ENCODE data around the gene CHERP.
A peak's percentile ranks its signal among the peaks of the same experiment; 100 is the strongest.

The CHERP gene, protein sequence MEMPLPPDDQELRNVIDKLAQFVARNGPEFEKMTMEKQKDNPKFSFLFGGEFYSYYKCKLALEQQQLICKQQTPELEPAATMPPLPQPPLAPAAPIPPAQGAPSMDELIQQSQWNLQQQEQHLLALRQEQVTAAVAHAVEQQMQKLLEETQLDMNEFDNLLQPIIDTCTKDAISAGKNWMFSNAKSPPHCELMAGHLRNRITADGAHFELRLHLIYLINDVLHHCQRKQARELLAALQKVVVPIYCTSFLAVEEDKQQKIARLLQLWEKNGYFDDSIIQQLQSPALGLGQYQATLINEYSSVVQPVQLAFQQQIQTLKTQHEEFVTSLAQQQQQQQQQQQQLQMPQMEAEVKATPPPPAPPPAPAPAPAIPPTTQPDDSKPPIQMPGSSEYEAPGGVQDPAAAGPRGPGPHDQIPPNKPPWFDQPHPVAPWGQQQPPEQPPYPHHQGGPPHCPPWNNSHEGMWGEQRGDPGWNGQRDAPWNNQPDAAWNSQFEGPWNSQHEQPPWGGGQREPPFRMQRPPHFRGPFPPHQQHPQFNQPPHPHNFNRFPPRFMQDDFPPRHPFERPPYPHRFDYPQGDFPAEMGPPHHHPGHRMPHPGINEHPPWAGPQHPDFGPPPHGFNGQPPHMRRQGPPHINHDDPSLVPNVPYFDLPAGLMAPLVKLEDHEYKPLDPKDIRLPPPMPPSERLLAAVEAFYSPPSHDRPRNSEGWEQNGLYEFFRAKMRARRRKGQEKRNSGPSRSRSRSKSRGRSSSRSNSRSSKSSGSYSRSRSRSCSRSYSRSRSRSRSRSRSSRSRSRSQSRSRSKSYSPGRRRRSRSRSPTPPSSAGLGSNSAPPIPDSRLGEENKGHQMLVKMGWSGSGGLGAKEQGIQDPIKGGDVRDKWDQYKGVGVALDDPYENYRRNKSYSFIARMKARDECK

DNA sequence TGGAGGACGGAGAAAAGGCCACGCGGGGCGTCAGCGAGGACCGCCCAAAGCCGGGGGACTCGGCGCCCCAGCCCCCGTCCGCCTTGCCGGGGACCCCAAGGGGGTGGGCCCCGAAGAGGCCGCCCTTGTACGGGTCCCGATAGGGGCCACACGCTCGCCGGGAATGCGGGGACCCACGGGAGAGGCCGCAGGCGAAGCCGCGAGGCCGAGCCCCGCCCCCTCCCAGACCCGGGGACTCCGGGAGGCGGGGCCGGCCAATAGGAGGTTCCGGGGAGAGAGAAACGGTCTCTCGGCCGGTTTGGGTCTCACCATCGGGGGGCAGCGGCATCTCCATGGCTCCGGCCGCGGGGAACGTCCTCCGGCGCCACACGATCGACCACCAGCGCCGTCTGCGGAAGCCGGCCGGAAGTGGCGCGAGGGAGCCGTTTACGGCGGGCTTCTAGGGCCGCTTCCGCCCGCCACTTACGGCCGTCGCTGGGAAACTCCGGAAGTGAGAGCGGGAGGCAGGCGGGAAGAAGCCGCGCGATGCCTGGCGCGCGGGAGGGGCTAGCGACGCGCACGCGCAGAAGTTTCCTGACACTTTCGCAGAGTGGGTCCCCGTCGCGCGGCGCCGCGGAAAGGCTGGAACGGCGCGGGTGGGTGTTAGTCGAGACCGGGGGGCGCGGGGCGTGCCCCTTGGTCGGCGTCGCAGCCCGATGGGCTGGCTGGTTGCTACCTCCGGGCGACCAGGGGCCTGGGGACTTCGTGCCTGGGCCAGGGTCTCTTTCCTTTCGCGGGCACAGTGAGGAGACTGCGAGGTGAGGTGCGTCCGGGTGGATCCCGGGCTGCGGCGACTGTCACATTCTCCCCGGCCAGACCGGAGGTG lies at the start of gene CHERP:
Gene CHERP, minus strand, starts transcription at position 393 of the 865 bp plus-strand sequence. Its CDS starts 59 bp downstream, at position 334.
- Histone ChIP-seq H3K9me3 (ENCODE audit: control insufficient read depth in 1 of 2, low read length in 2 of 2) (no peaks in the 10 kb centered on the region), H3K36me3 (ENCODE audit: control insufficient read depth in 1 of 2, insufficient read depth in 2 of 2, low read length in 2 of 2) (peaks cover 6 to 15% of the 10 kb centered on the region in 2 donors), H3K4me3 (ENCODE audit: low read depth in 1 of 2, low read length in 2 of 2) (peak within 1 kb of the TSS; percentile 81 to 100), H3K27me3 (ENCODE audit: low read depth, low read length) (no peaks in the 10 kb centered on the region), H3K27ac (ENCODE audit: low read length) (peak within 1 kb of the TSS; percentile 64), H3K4me1 (ENCODE audit: control insufficient read depth in 1 of 2, insufficient read depth in 2 of 2, low read length in 2 of 2) (peaks cover 6 to 44% of the 10 kb centered on the region in 2 donors)

DNA sequence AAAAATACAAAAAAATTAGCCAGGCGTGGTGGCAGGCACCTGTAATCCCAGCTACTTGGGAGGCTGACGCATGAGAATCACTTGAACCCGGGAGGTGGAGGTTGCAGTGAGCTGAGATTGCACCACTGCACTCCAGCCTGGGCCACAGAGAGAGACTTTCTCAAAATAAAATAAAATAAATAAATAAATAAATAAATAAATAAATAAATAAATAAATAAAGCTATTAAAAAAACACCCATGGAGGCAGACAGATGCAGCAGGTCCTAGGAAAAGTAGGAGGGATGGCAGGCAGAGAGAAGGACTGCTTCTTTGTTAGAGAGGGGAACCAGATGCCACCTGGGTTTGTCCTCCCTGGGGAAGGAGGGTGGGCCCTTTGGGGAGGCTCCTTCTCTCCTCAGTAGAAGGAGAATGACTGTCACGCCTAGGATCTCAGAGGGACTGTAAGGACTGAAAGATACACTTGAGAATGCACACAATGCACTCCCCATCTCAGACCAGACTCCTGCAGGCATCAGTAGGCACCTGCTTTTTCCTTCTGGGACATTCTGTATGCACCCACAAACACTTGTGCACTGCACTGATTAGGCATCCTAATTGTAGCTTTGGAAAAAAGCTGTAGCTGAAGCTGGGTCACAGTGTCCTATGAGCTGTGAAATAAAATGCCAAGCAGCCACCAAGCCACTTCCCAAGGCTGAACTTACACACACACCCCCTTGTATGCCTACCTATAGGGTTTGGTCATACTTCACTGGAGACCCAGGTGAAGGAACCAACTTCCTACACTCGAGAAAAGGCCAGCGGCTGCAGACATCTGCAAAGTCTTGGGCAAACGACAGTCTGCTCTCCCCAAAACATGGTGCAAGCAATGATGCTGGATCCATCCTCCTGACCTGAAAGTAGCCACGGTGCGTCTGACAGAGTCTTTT lies 48.9 kb upstream of the CHERP start:
- no peaks in the 10 kb centered on the region for H3K9me3 ChIP-seq (ENCODE audit: control insufficient read depth in 1 of 2, low read length in 2 of 2)
- H3K27ac ChIP-seq (ENCODE audit: low read length) = no peak overlapping the region
- no peak overlapping the region for H3K4me3 ChIP-seq (ENCODE audit: low read depth in 1 of 2, low read length in 2 of 2)
- no peaks in the 10 kb centered on the region for H3K36me3 ChIP-seq (ENCODE audit: control insufficient read depth in 1 of 2, insufficient read depth in 2 of 2, low read length in 2 of 2)
- no peaks in the 10 kb centered on the region for H3K27me3 ChIP-seq (ENCODE audit: low read depth, low read length)
- peaks cover 20 to 49% of the 10 kb centered on the region in 2 donors for H3K4me1 ChIP-seq (ENCODE audit: control insufficient read depth in 1 of 2, insufficient read depth in 2 of 2, low read length in 2 of 2)

DNA sequence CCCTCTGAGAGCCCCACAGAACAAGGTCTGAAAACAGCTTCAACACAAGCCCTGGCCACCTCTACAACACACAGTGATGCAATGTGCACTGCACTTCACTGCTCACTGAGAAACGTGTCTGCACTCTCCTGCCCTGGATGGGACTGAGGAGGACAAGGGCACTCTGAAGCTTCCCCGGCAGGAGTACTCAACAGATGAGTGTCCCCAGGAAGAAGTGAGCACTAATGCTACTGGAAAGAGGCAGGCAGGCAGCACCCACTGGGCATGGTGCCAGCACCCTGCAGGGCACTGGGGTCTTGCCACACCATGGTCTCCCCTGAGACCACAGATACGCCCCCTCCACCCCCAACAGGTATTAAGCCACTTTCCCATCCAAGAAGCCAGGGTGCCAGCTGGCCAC lies 47.7 kb upstream of the CHERP start:
- Histone ChIP-seq H3K4me1 (ENCODE audit: control insufficient read depth in 1 of 2, insufficient read depth in 2 of 2, low read length in 2 of 2) (peaks cover 20 to 56% of the 10 kb centered on the region in 2 donors), H3K27me3 (ENCODE audit: low read depth, low read length) (no peaks in the 10 kb centered on the region), H3K36me3 (ENCODE audit: control insufficient read depth in 1 of 2, insufficient read depth in 2 of 2, low read length in 2 of 2) (no peaks in the 10 kb centered on the region), H3K27ac (ENCODE audit: low read length) (no peak overlapping the region), H3K4me3 (ENCODE audit: low read depth in 1 of 2, low read length in 2 of 2) (no peak overlapping the region), H3K9me3 (ENCODE audit: control insufficient read depth in 1 of 2, low read length in 2 of 2) (no peaks in the 10 kb centered on the region)

DNA sequence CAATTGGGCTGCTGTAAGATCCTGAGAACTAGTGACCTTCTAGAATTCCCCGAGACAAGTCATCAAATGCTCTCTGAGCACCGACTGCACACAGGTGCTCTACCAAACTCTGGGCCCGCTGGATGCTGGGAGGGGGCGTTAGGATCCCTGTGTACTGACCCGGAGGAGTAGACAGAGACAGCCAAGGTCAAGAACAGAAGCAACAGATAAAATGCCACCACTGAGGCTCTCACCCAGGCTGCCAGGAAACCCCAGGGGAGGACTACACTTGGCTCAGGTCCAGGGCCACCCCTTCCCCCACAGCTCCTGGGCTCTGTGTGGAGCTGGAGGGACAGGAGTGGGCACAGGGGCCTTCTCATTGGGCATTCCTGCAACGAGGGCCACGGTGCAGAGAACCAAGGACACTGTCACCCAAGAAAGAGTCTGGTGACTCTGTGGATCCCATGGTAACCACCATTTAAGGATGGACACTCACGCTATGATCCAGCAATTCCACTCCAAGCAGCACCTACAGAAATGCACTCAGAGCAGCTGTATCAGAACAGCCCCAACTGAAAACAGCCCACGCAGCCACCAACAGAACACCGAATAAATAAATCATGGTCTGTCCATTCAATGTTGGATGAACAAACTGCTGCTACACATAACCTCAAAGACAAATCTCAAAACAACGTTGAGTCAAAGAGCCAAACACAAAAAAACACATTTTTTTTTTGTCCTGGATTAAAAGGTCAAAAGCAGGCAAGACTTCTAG lies 46.8 kb upstream of the CHERP start:
- Histone ChIP-seq H3K27ac (ENCODE audit: low read length) (no peak overlapping the region), H3K9me3 (ENCODE audit: control insufficient read depth in 1 of 2, low read length in 2 of 2) (no peaks in the 10 kb centered on the region), H3K36me3 (ENCODE audit: control insufficient read depth in 1 of 2, insufficient read depth in 2 of 2, low read length in 2 of 2) (no peaks in the 10 kb centered on the region), H3K4me1 (ENCODE audit: control insufficient read depth in 1 of 2, insufficient read depth in 2 of 2, low read length in 2 of 2) (peaks cover 26 to 51% of the 10 kb centered on the region in 2 donors), H3K4me3 (ENCODE audit: low read depth in 1 of 2, low read length in 2 of 2) (no peak overlapping the region), H3K27me3 (ENCODE audit: low read depth, low read length) (no peaks in the 10 kb centered on the region)

DNA sequence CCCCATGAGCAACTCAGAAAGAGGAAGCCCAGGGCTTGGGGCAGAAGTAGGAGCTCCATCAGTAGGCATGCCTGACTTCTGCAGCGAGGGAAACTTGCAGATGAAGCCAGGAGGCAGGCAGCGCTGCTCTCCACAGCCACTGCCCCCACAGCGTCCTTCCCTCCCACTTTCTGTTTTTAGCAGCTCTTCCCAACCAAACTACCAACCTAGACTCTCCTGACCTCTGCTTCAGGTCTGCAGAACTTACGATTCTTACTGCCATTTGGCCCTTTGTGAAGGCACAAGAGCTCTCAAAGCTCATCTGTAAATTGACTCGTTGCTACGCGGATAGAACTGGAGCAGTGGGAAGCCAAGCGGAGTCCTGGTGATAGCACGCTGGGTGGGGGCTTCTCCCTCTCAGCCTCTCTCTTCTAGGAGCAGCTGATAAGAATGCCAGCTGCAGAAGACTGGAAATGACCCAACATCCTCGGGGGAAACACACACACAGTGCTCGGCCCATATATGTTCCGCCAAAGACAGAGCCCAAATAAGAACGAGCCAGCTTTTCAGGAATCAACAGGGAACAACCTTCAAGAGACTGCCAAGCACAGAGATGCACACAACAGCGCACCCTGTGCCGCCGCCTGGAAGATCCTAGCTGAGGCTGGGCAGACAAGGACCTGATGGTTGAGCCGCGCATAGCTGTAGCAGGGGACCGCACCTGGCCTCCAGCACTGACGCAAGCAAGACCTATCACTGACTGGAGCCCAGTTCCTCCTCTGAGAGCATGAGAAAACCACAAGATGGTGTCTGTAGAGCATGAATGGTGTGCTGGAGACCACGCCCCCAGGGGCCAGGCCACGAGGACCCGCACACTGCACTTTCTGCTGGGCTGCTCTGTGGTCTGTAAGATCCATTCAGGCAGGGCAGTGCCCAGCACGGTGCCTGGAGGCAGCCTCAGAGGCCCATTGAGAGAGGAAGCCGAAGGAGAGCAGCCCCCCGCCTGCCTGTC lies 45.9 kb upstream of the CHERP start:
- Histone ChIP-seq H3K27ac (ENCODE audit: low read length) (peak overlapping the region; percentile 5), H3K9me3 (ENCODE audit: control insufficient read depth in 1 of 2, low read length in 2 of 2) (no peaks in the 10 kb centered on the region), H3K4me3 (ENCODE audit: low read depth in 1 of 2, low read length in 2 of 2) (peak overlapping the region; percentile 4 to 30), H3K36me3 (ENCODE audit: control insufficient read depth in 1 of 2, insufficient read depth in 2 of 2, low read length in 2 of 2) (no peaks in the 10 kb centered on the region), H3K4me1 (ENCODE audit: control insufficient read depth in 1 of 2, insufficient read depth in 2 of 2, low read length in 2 of 2) (peaks cover 33 to 58% of the 10 kb centered on the region in 2 donors), H3K27me3 (ENCODE audit: low read depth, low read length) (no peaks in the 10 kb centered on the region)

DNA sequence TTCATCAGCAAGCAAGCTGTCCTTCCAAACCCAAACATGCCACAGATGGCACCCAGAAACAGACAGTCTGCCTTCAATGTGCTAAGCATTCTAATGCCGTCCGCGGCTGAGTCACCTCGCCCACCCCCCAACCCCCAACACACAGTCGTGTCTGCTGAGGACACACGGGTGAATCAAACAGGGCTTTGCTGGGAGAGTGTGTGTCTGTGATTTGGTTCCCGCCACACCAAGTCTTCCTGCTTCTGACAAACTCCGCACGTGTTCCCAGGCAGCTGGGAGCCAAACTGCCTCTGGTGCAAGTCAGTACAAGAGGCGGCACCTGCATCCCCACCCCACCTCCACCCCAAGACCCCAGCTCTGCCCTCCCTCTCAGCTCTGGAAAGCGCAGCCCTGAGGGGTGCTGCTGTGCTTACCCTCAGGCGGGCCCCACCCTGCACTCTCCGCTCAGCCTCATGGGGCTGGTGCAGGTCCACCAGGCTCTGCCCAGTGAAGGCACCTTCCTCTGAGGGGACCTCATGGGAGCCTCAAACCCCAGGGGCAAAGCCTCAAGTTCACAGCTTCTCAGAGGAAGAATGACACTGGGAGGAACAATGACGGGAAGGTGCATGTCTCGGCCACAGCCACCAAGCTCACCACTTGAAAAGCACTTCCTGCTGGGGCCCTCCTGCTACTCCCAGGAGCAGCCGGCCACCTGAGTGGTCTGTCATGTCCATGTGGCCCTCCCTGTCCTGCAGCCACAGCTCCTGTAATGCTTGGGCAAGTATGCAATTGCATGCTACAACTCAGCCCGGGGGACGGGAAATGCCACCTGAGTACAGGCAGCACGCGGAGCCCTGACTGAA lies 45.0 kb upstream of the CHERP start:
- Histone ChIP-seq H3K4me3 (ENCODE audit: low read depth in 1 of 2, low read length in 2 of 2) (peak overlapping the region; percentile 4 to 30), H3K4me1 (ENCODE audit: control insufficient read depth in 1 of 2, insufficient read depth in 2 of 2, low read length in 2 of 2) (peaks cover 33 to 67% of the 10 kb centered on the region in 2 donors), H3K36me3 (ENCODE audit: control insufficient read depth in 1 of 2, insufficient read depth in 2 of 2, low read length in 2 of 2) (no peaks in the 10 kb centered on the region), H3K27me3 (ENCODE audit: low read depth, low read length) (no peaks in the 10 kb centered on the region), H3K9me3 (ENCODE audit: control insufficient read depth in 1 of 2, low read length in 2 of 2) (no peaks in the 10 kb centered on the region), H3K27ac (ENCODE audit: low read length) (no peak overlapping the region)

DNA sequence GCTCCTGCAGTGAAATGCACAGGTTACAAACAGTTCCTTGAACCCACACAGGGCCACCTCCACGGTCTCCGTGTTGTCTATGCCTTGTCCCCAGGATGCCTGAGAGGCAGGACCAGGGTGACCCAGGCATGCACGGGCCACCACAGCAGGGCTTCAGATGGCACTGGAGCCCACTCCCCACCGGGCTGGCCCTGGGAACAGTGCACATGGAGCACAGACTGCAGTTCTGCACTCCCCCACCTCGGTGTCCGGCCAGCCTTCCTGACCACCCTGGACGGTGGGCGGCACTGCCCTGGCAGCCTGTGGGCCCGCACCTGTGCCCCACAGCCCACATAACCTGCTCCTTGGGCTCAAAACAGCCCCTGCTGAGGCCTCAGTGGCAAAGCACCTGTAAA lies 44.2 kb upstream of the CHERP start:
- no peak overlapping the region for H3K4me3 ChIP-seq (ENCODE audit: low read depth in 1 of 2, low read length in 2 of 2)

GRCh38 chr19:16585808-16586476 lies 43.7 kb upstream of the CHERP start:
- H3K27me3 ChIP-seq (ENCODE audit: low read depth, low read length) = no peaks in the 10 kb centered on the region

More for the DNA sequence above, 44.2 kb upstream of the CHERP start:
- Histone ChIP-seq H3K9me3 (ENCODE audit: control insufficient read depth in 1 of 2, low read length in 2 of 2) (no peaks in the 10 kb centered on the region), H3K27ac (ENCODE audit: low read length) (no peak overlapping the region), H3K27me3 (ENCODE audit: low read depth, low read length) (no peaks in the 10 kb centered on the region), H3K36me3 (ENCODE audit: control insufficient read depth in 1 of 2, insufficient read depth in 2 of 2, low read length in 2 of 2) (peaks cover 0 to 3% of the 10 kb centered on the region in 2 donors), H3K4me1 (ENCODE audit: control insufficient read depth in 1 of 2, insufficient read depth in 2 of 2, low read length in 2 of 2) (peaks cover 33 to 74% of the 10 kb centered on the region in 2 donors)

More at GRCh38 chr19:16585808-16586476, 43.7 kb upstream of the CHERP start:
- Histone ChIP-seq H3K9me3 (ENCODE audit: control insufficient read depth in 1 of 2, low read length in 2 of 2) (no peaks in the 10 kb centered on the region), H3K4me1 (ENCODE audit: control insufficient read depth in 1 of 2, insufficient read depth in 2 of 2, low read length in 2 of 2) (peaks cover 33 to 80% of the 10 kb centered on the region in 2 donors), H3K36me3 (ENCODE audit: control insufficient read depth in 1 of 2, insufficient read depth in 2 of 2, low read length in 2 of 2) (peaks cover 0 to 3% of the 10 kb centered on the region in 2 donors), H3K27ac (ENCODE audit: low read length) (peak overlapping the region; percentile 79), H3K4me3 (ENCODE audit: low read depth in 1 of 2, low read length in 2 of 2) (no peak overlapping the region)

Data from muscle layer of duodenum (tissue), 2 donors.